Left lung (tissue), 10 donors: ENCODE measurements around the gene EYA4. TPM values are rescaled to one million over a fixed set of nuclear protein-coding genes. Genes with fewer than 3 reads are reported as not detected.

Source experiments
- ATAC-seq: fragments of 200-7000 bp; cut with Tn5 transposase; one replicate; pipeline ENCODE4 v1.9.1; 2020; ENCODE audit warnings: moderate library complexity
- DNase-seq, 4 donors: peaks; one replicate each; pipeline ENCODE4 v3.0.0-alpha.2; 2013 to 2020
- H3K27ac ChIP-seq, 2 donors: fragments of 200-600 bp; sonication (generic) in 1 of 2; one replicate each; pipeline versions ENCODE4 v1.5.0 to v1.8.0; 2020 to 2021
- H3K27me3 ChIP-seq, 2 donors: fragments of 200-600 bp; sonication (generic) in 1 of 2; one replicate each; pipeline versions ENCODE4 v1.5.0 to v1.8.0; 2020 to 2021
- H3K36me3 ChIP-seq, 2 donors: fragments of 200-600 bp; sonication (generic) in 1 of 2; one replicate each; pipeline versions ENCODE4 v1.5.0 to v1.8.0; 2020 to 2021
- H3K4me1 ChIP-seq, 2 donors: fragments of 200-600 bp; one replicate each; pipeline ENCODE4 v1.8.0; 2021
- H3K4me3 ChIP-seq, 2 donors: fragments of 200-600 bp; sonication (generic) in 1 of 2; one replicate each; pipeline versions ENCODE4 v1.5.0 to v1.8.0; 2020 to 2021; ENCODE audit warnings: mild to moderate bottlenecking in 1 of 2
- H3K9me3 ChIP-seq, 2 donors: fragments of 200-600 bp; sonication (generic) in 1 of 2; one replicate each; pipeline versions ENCODE4 v1.5.0 to v1.8.0; 2020 to 2021
- CTCF ChIP-seq, 2 donors: fragments of 200-600 bp; sonication (generic) in 1 of 2; IDR thresholded peaks; one replicate each; pipeline versions ENCODE4 v1.5.0 to v1.8.0; 2021; ENCODE audit warnings: antibody characterized with exemption in 2 of 2
- intact Hi-C, 2 donors: fragments of 100-400 bp; cut with DNase I; formaldehyde crosslinking; loops; one replicate each; pipeline versions ENCODE4 v1.11.2 to v1.14.2; 2022
- polyA plus RNA-seq, 6 donors: library from polyadenylated mRNA; unstranded; fragments of 120-200 nt; gene quantifications; one replicate each; pipeline ENCODE4 v1.2.1, GENCODE V29; 2013; ENCODE audit not compliant: insufficient read length in 6 of 6
- total RNA-seq, 2 donors: library from RNA; stranded (reverse); fragmentation: NEBNext Ultra II Directional; extraction: Animal tissue kit (Norgen Biotek cat#: 25700); gene quantifications; one replicate each; pipeline ENCODE4 v1.2.1, GENCODE V29; 2021
- donor health status: DM: no; HTN: yes; CAD: no.
- donor health status: DM: no; HTN: no; CAD: no.

Gene EYA4
- total and polyA plus RNA-seq, 8 donors, result 1.0 to 9.8 (median 8.4) TPM

DNA sequence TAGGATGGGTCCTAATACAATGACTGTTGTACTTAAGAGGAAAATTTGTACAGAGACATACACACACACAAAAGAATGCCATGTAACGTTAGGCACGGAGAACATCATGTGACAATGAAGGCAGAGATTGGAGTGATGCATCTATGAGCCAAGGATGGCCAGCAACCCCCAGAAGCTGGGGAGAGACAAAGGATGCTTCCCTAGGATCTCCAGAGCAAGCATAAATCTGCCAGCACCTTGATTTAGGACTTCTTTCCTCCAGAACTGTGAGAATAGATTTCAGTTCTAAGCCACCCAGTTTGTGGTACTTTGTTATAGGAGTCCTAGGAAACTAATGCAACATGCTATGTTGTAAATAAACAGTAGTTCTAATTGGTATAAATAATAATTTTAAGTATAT, 25.0 kb downstream of the EYA4 start:
- Histone ChIP-seq H3K27me3 (no peaks in the 10 kb centered on the region), H3K4me3 (no peak overlapping the region), H3K36me3 (no peaks in the 10 kb centered on the region), H3K9me3 (no peaks in the 10 kb centered on the region), H3K27ac (no peak overlapping the region), H3K4me1 (no peaks in the 10 kb centered on the region)
- ATAC-seq (no peak), DNase-seq (no peak)
- intact Hi-C loops, result no loop called here
- TF ChIP-seq CTCF (IDR thresholded peaks at IDR 0.05), result no peak

- H3K27me3 ChIP-seq, result no peaks in the 10 kb centered on the region
- intact Hi-C loops, result no loop called here
- no peak overlapping the region for H3K27ac ChIP-seq
- H3K4me1 ChIP-seq, result no peaks in the 10 kb centered on the region
- no peaks in the 10 kb centered on the region for H3K36me3 ChIP-seq
- no peak for DNase-seq
- H3K4me3 ChIP-seq, result no peak overlapping the region
- TF ChIP-seq CTCF (IDR thresholded peaks at IDR 0.05), result no peak
- no peak for ATAC-seq
- peaks cover 0 to 13% of the 10 kb centered on the region in 2 donors for H3K9me3 ChIP-seq
Measured at GRCh38 chr6:133268621-133269020, 27.5 kb downstream of the EYA4 start.

DNA sequence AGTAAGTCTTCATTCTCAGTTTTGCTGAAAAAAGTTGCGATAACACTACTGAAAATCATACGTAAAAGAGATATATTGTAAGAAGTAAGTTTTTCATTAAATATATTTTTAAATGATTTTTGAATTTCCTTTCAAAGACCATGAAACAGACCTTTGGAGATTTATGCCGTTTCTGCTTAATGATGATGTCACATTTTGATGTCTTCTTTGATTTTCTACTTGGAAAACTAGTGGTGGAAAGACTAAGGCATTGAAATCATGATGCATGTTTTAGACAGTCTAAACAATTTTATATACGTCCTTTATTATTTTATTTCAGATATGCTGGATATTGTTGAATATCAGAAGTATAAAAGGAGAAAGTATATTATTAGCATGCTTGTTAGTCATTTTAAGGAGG, 33.7 kb downstream of the EYA4 start:
- Histone ChIP-seq H3K27me3 (no peaks in the 10 kb centered on the region), H3K27ac (no peak overlapping the region), H3K36me3 (no peaks in the 10 kb centered on the region), H3K4me3 (no peak overlapping the region), H3K9me3 (peaks cover 0 to 13% of the 10 kb centered on the region in 2 donors), H3K4me1 (no peaks in the 10 kb centered on the region)
- ATAC-seq, result no peak
- intact Hi-C loops, result no loop called here
- TF ChIP-seq CTCF (IDR thresholded peaks at IDR 0.05), result no peak
- DNase-seq, result no peak

DNA sequence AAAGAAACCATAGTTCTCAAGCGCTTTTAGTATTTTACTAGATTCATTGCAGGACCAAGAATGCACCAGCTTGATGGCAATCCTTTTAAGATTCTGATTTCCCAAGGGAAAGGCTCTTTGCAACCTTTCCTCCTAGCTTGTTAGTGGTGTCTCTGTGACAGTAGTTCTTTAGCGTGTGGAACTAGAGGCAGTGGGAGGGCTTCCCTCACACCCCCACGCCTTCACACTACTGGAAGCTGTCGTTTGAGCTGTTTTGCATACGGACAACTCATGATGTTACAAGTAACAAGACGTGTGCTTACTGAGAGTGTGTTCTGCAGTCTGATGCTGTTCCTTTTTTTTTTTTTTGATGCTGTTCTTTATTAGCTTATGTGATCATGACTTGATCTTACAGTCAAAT, 34.1 kb downstream of the EYA4 start:
- no peaks in the 10 kb centered on the region for H3K4me1 ChIP-seq
- DNase-seq (no peak), ATAC-seq (no peak)
- intact Hi-C loops, result no loop called here
- H3K27me3 ChIP-seq, result no peaks in the 10 kb centered on the region
- H3K27ac ChIP-seq, result no peak overlapping the region
- no peak for TF ChIP-seq CTCF (IDR thresholded peaks at IDR 0.05)
- no peak overlapping the region for H3K4me3 ChIP-seq
- no peaks in the 10 kb centered on the region for H3K36me3 ChIP-seq
- H3K9me3 ChIP-seq, result peaks cover 0 to 13% of the 10 kb centered on the region in 2 donors

- ATAC-seq, result no peak
- no peak overlapping the region for H3K4me3 ChIP-seq
- H3K36me3 ChIP-seq, result no peaks in the 10 kb centered on the region
- TF ChIP-seq CTCF (IDR thresholded peaks at IDR 0.05), result no peak
- peaks cover 0 to 4% of the 10 kb centered on the region in 2 donors for H3K9me3 ChIP-seq
- H3K27ac ChIP-seq, result no peak overlapping the region
- no peaks in the 10 kb centered on the region for H3K27me3 ChIP-seq
- no peak for DNase-seq
- intact Hi-C loops, result no loop called here
- no peaks in the 10 kb centered on the region for H3K4me1 ChIP-seq
Measured at GRCh38 chr6:133277228-133277899, 36.2 kb downstream of the EYA4 start.
